ENCODE measurements around the gene AKAP6. TPM values are rescaled to one million over a fixed set of nuclear protein-coding genes. Genes with fewer than 3 reads are reported as not detected.

AKAP6 gene
- total RNA-seq, 6 experiments from 2014 or later, result 1.7 to 9.6 (median 4.3) TPM

- Histone ChIP-seq H3K27ac (no peak overlapping the region), H3K27me3 (no peaks in the 10 kb centered on the region), H3K4me3 (no peak overlapping the region), H3K36me3 (no peaks in the 10 kb centered on the region), H3K9me3 (no peaks in the 10 kb centered on the region), H3K4me1 (no peaks in the 10 kb centered on the region)
- no peak for ATAC-seq
- 87% methylated on average over 2 of the region's 2 CpGs for WGBS (ENCODE audit: insufficient coverage, low coverage, low lambda C conversion rate, missing lambda C conversion rate)
- no peak for DNase-seq
- TF ChIP-seq, protein P1, sequence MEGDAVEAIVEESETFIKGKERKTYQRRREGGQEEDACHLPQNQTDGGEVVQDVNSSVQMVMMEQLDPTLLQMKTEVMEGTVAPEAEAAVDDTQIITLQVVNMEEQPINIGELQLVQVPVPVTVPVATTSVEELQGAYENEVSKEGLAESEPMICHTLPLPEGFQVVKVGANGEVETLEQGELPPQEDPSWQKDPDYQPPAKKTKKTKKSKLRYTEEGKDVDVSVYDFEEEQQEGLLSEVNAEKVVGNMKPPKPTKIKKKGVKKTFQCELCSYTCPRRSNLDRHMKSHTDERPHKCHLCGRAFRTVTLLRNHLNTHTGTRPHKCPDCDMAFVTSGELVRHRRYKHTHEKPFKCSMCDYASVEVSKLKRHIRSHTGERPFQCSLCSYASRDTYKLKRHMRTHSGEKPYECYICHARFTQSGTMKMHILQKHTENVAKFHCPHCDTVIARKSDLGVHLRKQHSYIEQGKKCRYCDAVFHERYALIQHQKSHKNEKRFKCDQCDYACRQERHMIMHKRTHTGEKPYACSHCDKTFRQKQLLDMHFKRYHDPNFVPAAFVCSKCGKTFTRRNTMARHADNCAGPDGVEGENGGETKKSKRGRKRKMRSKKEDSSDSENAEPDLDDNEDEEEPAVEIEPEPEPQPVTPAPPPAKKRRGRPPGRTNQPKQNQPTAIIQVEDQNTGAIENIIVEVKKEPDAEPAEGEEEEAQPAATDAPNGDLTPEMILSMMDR (IDR thresholded peaks at IDR 0.05), result no peak
- no peak for TF ChIP-seq POLR2A (IDR thresholded peaks at IDR 0.05)
- intact Hi-C loops (cut with DNase I), result no loop called here
Measured at GRCh38 chr14:32327255-32327961, 1.7 kb upstream of the AKAP6 start.

DNA sequence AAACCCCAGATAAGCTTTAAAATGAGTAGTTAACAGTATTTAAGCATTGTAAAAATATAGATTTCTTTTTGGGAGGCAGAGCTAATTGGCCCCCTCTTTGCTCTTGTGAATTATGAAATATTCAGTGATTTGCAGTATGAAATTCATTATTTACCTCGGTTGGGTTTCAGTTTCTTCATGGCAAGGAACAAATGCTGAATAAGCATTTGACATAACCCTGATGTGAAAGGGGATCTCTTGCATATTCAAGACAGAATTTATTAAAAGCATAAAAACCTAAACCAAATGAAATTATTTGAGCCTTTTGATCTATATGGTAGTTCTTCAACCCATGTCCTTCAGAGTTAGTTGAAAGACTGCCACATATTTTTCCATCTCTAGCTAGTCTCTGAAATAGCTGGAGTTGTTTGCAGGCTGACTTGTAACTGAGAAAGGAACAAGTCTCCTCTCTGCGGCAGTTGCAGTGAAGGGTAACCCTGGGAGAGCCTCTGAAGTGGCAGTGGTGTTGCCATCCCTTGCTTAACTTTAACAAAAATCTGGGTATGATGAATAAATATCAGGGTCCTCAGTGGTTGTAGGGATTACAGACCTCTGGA lies 690 bp downstream of the AKAP6 start:
- Histone ChIP-seq H3K36me3 (no peaks in the 10 kb centered on the region), H3K27me3 (no peaks in the 10 kb centered on the region), H3K4me1 (no peaks in the 10 kb centered on the region), H3K27ac (no peak overlapping the region), H3K4me3 (no peak overlapping the region), H3K9me3 (no peaks in the 10 kb centered on the region)
- TF ChIP-seq, protein P1 (IDR thresholded peaks at IDR 0.05), result no peak
- no peak for TF ChIP-seq POLR2A (IDR thresholded peaks at IDR 0.05)
- no peak for DNase-seq
- 76% methylated on average over 2 of the region's 2 CpGs for WGBS (ENCODE audit: insufficient coverage, low coverage, low lambda C conversion rate, missing lambda C conversion rate)
- ATAC-seq, result no peak
- intact Hi-C loops (cut with DNase I), result no loop called here

DNA sequence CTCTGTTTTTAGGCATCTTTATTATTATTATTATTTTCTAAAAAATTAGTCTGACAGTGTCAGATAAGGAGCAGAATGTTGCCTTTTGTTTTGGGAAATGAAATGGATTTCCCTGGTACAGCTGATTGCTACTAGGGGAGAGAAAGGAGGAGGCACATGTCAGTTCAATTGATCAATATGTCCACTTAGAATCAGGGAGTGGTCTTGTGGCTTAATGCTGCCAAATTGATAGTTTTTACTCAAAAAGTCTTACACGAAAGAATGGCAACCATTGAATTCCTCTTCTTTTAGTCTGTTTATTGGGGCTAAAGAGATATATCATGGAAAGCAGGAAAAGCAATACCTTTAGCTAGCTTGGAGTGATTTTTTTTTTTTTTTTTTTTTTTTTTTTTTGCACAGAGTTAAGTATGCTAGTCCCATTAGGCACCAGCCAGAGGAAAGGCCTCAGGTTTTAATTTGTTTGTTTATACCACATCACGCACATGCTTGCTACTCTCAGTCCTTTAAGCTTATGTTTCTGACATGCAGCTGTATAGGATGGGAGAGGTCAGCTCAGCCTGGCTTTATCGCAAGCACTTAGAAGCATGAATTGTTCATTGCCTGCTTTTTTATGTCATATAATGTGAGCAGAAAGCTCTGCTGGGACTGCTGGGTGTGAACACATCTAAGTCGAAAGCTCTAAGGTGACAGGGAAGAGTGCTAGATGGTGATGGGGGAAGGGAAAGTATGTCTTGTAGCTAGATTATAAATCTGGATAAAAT lies 1.4 kb downstream of the AKAP6 start:
- 82% methylated on average over 4 of the region's 4 CpGs for WGBS (ENCODE audit: insufficient coverage, low coverage, low lambda C conversion rate, missing lambda C conversion rate)
- TF ChIP-seq, protein P1 (IDR thresholded peaks at IDR 0.05), result no peak
- TF ChIP-seq POLR2A (IDR thresholded peaks at IDR 0.05), result no peak
- Histone ChIP-seq H3K36me3 (no peaks in the 10 kb centered on the region), H3K9me3 (no peaks in the 10 kb centered on the region), H3K27ac (no peak overlapping the region), H3K27me3 (no peaks in the 10 kb centered on the region), H3K4me3 (no peak overlapping the region), H3K4me1 (no peaks in the 10 kb centered on the region)
- intact Hi-C loops (cut with DNase I), result no loop called here
- ATAC-seq (no peak), DNase-seq (no peak)

- Histone ChIP-seq H3K9me3 (no peaks in the 10 kb centered on the region), H3K27ac (no peak overlapping the region), H3K36me3 (no peaks in the 10 kb centered on the region), H3K27me3 (no peaks in the 10 kb centered on the region), H3K4me1 (no peaks in the 10 kb centered on the region), H3K4me3 (no peak overlapping the region)
- intact Hi-C loops (cut with DNase I), result no loop called here
- TF ChIP-seq POLR2A (IDR thresholded peaks at IDR 0.05), result no peak
- TF ChIP-seq, protein P1 (IDR thresholded peaks at IDR 0.05), result no peak
- ATAC-seq (no peak), DNase-seq (no peak)
- 92% methylated on average over 3 of the region's 5 CpGs for WGBS (ENCODE audit: insufficient coverage, low coverage, low lambda C conversion rate, missing lambda C conversion rate)
Measured at GRCh38 chr14:32331206-32331605, 2.1 kb downstream of the AKAP6 start.

All from right lobe of liver (tissue), 6 donors.